NCI-H2196 (cell line): ENCODE data around the gene AGO3.
A peak's percentile ranks its signal among the peaks of the same experiment; 100 is the strongest.
"Not testable (repeated sequence)": the region's sequence is repeated elsewhere in the genome, so short reads cannot be mapped to it uniquely, and the experiment has no call there.

Experiments
- DNase-seq: peaks from one replicate; lab custom pipeline; 2025; ENCODE audit not compliant: unreplicated experiment; lab: John Stamatoyannopoulos, UW

AGO3 gene

DNA sequence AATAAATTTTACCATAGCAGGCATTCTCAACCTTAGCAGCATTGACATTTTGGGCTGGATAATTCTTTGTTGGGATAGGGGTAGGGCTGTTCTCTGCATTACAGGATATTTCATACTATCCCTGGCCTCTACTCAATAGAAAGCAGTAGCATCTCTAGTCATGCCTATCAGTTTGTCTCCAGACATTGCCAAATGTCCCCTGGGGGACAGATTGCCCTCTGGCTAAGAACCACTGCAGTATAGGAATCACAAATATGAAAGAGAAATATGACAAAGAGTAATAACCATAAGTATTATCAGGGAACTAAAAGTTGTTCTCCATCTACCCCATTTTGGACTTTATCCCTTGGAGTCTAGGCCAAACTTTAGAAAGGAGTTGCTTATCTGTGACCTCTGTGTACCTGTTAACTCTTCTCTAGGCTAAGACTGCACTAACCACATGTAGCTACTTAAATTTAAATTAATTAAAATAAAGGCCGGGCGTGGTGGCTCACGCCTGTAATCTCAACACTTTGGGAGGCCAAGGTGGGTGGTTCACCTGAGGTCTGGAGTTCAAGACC lies 76.1 kb downstream of the AGO3 start:
- DNase-seq: no peak

DNA sequence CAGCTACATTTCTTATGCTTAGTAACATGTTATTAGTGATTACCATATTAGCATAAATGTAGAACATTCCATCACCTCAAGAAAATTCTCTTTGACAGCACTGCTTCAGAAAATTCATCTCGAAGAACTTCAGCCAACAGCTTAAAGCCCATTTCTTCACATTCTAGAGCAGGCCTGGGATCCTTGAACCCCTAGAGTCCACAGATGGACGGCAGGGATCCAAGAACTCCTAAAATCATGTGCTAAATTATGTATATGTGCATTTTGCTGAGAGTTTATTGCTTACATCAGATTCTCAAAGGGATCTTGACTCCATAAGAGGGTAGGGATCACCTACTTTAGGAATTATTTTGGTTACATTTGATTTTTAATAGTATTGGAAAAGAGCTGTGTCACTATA lies 76.8 kb downstream of the AGO3 start:
- no peak for DNase-seq

DNA sequence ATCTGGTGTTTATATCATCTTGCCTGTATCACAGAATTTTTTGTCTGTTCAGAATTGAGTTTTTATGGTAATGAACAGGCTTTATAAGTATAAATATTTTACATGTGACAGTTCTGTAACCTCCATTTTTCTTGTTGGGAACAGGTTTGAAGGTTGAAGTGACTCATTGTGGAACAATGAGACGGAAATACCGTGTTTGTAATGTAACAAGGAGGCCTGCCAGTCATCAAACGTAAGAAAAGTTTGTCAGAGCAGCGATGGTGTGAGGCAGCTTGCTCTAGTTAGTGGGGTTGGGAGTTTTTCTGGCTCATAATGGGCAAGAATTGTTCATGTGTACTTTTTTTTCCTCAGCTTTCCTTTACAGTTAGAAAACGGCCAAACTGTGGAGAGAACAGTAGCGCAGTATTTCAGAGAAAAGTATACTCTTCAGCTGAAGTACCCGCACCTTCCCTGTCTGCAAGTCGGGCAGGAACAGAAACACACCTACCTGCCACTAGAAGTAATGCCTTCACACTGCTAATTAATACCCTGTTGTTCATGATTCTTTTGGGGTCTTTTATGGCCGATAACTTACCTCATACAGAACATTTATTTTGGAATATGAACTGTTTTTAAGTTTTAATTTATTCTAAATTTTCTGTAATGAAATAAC lies 77.8 kb downstream of the AGO3 start:
- DNase-seq: no peak

DNA sequence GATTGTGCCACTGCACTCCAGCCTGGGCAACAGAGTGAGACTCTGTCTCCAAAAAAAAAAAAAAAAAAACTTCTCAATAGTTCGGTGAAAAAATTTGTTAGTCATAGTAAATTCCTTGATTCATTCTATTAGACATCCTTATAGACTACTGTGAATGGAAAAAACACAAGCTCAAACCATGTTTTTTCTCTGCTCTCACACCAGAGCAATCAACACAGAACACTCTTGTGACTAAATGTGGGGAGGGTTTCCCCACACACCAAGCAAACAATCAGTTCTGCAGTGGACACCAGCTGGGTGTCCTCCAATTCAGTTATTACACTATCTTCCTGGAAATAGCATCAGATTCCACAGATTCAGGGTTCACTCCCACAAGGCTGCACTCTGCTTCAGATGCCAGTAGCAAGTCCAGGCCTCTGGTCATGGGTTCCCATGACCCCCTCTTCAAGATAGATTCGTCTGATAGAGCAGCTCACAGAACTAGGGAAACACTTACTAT lies 83.9 kb downstream of the AGO3 start:
- DNase-seq: no peak

DNA sequence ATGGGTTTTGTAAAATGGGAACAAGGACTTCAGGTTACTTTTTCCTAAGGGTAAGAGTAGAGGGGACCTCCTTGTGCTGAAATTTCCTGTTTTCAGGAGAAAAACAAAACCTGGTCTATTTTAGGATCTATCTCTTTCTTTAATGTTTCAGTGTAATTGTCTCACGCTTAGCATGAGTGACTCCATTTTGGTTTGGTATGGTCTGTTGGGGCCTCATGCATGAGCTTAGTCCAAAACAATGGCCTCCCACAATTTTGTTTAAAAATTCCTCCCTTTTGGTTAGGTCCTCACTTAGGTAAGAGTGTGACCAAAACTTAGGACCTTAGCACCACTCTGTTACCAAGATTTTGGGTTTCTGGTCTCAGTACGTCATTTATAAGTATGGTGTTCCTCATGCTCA lies 85.8 kb downstream of the AGO3 start:
- no peak for DNase-seq

DNA sequence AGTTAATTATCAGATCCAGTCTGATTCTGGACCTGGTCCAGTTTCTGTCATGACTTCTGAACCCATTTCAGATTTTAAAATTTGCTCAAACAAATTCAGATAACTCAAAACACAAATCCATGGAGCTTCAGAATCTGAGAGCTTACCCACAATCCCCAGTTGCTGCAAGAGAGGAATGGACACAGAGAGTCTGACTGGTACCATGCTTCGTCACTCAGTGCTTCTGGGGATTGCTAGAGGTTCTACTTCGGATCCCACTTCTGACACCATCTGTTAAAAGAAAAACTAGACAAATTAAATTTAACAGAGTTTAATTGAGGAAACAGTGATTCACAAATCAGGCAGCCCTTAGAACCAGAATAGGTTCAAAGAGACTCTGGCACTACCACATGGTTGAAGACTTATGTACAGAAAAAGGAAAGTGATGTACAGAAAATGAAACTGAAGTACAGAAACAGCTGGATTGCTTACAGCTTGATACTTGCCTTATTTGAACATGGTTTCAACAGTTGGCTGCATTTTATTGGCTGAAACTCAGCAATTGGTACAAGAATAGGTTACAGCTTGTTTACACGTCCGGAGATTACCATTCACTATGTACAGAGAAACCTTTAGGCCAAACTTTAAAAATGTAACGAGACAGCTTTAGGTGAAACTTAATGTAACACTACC lies 92.3 kb downstream of the AGO3 start:
- DNase-seq: no peak

DNA sequence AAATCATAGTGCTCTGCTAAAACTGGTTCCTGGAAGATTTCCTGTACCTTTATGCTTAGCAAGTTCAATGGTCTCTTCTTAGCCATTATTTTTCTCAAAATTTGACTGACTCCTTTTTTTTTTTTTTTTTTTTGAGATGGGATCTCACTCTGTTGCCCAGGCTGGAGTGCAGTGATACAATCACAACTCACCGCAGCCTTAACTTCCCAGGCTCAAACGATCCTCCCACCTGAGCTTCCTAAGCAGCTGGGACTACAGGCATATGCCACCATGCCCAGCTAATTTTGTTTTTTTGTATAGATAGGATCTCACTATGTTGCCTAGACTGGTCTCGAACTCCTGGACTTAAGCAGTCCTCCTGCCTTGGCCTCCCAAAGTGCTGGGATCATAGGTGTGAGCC lies 93.1 kb downstream of the AGO3 start:
- not testable (repeated sequence) for DNase-seq

DNA sequence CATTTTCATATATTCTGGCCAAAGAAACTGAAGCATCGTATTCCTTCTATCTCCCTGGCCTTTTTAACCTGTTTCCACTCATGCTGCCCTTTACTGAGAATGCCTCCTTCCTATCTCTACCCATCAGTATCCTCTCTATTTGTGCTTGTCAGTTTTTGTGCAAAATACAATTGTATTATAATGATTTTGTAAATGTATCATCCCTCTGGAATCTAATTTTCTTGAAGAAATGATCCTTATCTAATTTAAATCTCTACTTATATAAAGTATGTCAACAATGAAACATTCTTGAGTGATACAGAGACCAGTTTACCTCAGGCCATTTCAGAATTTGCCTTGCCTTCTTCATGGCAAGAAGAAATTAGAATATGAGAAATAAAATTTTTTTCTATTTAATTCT lies 93.9 kb downstream of the AGO3 start:
- no peak for DNase-seq

DNA sequence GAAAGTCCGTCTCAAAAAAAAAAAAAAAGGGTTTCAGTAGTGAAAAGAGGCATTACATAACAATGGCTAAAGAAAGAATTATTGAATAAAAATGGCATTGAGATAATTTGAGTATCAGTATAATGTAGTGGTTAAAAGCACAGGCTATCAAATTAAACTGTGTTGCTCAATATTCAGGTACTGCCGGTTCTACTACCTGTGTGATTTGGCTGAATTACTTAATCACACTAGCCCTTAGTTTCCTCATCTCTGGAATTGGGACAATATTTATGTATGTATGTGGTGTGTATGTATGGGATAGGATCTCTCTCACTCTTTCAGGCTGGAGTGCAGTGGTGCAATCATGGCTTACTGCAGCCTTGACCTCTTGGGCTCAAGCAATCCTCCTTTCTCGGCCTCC lies 96.9 kb downstream of the AGO3 start:
- no peak for DNase-seq

DNA sequence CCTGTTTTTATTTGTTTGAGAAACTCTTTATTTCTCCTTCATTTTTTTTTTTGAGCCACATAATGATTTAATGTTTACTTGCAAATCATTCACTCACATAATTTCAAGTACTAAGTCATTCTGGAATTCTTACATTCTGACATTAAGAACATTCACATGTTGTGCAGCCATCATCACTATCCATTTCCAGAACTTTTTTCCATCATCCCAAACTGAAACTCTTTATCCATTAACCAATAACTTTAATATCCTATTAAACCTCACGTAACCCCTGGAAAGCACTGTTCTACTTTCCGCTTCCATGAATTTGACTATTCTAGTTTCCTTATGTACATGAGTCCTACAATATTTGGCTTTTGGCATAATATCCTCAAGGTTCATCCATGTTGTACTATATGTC lies 100.5 kb downstream of the AGO3 start:
- DNase-seq: no peak

DNA sequence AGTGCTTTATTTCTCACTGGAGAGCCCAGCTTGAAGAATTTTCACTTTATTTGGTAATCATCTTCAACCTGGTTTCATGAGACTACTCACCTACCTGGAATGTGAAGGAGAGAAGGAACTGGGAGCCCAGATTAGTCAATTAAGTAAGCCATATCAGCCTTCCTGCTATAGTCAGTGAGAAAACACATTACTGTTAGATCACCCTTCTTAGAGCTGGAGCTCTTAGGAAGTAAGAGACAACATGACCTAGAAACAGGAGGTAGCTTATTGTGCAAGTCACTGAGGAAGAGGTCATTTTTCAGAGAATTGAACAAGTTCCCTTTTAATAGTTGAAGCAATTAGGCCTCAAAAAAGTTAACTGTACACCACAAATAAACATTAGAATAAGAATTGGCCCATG lies 103.8 kb downstream of the AGO3 start:
- DNase-seq: peak; percentile 5

DNA sequence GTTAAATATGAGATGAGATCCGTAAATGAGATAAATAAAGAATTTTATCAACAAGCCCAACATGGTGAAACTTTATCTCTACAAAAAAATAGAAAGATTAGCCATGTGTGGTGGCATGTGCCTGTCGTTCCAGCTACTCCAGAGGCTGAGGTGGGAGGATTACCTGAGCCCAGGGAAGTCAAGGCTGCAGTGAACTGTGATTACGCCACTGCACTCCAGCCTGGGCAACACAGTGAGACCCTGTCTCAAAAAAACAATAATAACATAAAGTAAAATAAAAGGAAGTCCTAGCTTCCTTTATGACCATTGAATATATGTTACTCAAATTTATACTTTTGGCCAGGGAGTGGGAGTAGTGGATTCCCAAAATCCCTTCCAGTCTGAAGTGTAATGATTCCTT lies 104.2 kb downstream of the AGO3 start:
- no peak for DNase-seq

DNA sequence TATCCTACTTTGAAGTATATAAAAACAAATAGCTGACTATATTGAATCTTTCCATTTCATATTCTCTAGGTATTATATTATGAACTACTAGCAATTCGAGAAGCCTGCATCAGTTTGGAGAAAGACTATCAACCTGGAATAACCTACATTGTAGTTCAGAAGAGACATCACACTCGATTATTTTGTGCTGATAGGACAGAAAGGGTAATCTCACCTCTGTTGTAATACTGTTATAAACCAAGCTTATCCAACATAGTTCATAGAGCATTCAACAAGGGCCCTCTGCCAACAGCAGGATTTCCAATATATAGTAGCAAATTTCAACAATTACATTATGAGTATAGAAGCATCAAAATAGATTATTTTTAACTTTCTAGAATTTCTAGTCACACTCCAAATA lies 109.3 kb downstream of the AGO3 start:
- DNase-seq: no peak

DNA sequence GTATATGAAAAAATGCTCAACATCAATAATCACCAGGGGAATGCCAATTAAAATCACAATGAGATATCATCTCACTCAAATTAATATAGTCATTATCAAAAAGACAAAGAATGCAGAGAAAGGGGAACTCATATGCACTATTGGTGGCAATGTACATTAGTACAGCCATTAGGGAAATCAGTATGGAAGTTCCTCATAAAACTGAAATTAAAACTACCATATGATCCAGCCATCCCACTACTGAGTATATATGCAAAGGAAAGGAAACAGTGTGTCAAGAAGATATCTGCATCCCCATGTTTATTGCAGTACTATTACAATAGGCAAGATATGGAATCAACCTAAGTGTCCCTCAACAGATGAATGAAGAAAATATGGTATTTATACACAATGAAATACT lies 120.9 kb downstream of the AGO3 start:
- no peak for DNase-seq

DNA sequence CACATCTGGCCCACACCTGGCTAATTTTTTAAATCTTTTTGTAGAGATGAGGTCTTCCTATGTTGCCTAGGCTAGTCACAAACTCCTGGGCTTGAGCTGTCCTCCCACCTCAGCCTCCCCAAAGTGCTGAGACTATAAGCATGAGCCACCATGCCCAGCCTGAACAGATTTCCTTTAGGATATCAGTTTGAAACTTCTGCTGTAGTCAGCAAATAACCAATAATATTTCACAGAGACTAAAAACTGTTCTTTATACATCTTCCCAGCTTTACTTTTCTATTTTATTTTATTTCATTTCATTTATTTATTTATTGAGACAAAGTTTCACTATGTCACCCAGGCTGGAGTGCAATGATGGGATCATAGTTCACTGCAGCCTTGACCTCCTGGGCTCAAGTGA lies 123.1 kb downstream of the AGO3 start:
- no peak for DNase-seq

DNA sequence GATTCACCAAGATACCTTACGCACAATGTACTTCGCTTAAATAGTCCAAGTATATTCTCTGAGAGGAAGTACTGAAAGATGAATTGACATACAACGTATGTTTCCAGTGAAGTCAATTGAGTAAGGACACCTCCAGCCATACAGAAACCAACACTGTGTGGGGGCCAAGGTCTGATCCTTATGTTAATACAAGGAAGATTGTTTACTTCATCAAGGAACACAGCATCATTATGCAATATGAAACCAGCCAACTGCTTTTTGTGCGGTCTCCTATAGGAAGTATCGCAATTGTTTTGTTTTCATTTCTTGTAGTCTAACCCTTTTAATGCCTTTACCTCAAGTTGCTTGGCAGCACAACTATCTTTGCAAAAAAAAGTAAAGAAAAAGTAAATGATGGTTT lies 124.8 kb downstream of the AGO3 start:
- no peak for DNase-seq

DNA sequence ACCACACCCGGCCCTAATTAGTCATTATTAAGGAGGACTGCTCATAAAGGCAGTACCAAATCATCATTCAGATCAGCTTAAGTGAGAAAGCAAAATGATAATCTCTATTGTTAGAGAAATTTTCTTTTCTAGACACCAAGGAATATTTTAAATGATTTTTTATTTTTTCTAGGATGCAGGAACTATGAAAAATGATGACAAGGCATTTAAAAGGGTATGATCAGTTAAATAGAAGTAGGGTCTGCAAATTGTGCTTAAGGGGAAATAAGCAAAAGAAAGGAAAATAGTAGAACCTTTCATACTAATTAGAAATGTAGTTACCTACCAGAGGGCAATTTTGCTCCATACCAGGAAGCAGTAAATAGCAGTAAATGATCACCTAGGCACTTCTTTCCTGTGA lies 131.4 kb downstream of the AGO3 start:
- no peak for DNase-seq

DNA sequence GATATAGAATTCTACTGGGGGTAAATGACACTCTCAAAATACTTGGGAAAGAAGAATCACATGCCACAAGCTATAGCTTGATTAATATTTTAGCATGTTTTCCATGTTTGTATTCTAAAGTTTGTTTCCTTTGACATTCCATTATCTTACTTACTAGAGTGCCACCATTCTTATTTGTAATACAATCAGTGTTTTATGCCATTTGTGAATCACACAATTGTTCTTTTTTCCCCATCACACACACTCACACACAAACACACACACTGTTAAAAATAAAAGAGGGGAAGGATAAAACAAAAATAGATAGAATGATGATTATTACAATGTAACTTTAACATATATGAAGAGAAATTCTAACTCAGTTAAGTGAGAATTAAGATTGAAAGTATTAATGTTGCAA lies 137.0 kb downstream of the AGO3 start:
- no peak for DNase-seq

DNA sequence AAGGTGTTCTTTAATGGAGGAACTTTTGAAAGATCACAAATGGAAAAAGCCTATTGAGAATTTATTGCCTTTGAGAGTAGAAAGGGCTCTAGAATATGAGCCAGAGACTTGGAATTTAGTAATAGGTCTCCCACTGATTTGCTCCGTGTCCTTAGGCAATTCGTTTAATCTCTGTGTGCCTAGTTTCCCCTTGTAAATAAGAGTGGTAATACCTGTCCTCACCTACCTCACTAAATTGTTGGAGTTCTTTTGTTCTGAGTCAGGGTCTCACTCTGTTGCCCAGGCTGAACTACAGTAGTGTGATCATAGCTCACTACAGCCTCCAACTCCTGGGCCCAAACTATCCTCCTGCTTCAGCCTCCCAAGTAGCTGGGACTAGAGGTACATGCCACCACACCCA lies 138.0 kb downstream of the AGO3 start:
- DNase-seq: no peak

DNA sequence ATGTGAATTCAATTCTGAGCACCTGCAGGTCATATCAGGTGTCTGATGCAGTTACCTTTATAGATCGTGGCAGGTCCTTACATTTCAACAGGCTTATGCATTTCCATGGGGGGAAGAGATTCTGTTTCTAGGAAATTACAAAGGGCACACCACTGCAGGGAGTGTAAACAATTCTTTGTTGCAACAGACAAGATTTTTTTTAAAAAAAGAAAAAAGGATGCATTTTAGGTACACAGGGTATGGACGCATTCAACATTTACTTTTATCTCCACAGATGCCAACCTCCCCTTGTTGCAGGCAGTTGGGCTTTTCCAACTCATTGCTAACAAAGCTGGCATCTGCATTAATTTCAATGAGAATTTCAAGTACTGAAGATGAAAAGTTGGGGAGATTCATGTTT lies 139.4 kb downstream of the AGO3 start:
- peak; percentile 13 for DNase-seq

DNA sequence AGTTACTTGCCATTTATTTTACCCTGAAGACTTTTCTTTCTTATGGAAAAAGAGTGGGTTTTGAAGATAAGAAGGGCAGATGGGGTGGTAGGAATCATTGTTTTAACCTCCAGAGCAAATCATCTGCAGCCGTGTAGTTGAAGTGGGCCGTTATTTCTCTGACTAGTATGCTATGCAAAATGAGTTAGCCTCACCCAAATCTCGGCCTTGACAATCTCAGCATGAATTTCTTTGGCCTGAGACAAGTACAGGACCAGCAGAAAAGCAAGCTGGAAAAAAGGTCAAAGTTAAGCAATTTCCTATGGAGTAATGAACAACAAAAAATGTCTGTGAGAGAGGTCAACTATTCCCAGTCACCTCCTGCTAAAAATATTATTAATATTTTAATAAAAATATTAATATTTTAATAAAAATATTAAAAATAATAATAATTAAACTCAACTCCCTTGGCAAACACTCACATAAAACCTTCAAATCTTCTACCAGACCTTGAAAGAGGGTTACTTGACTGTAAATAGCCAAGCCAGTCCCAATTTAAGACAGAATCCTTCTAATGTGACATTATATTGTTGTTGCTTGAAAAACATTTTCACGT lies 146.2 kb downstream of the AGO3 start:
- DNase-seq: no peak

DNA sequence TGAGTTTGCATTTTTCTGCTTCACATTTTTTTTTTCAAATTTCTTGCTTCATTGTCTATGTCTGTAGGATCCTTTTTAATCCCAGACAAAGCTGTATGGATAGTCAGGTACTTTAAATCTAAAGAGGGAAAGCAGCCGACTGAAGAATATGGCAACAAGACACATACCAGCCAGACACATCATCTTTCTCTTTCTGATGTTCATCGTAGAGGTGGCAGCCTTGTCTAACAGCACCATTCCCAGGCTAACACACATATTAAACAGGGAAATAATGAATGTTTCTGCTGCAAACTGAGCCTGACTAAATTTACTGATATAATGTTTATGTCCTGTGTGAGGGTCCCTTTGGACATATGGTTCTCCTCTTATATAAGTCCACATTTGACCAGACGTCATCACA lies 149.3 kb downstream of the AGO3 start:
- DNase-seq: no peak
